Activated T-cell treated with anti-CD3 and anti-CD28 coated beads, Interleukin-2, amount 50 U/mL, for 24 hours (primary cell): ENCODE measurements around the gene DBT.
"Not testable (repeated sequence)": the region's sequence is repeated elsewhere in the genome, so short reads cannot be mapped to it uniquely, and the experiment has no call there.

Experiments
- DNase-seq: peaks from one replicate; pipeline ENCODE4 v3.0.0-alpha.2; 2020
- H3K27ac Mint-ChIP-seq: 2 replicates; pipeline ENCODE4 v1.8.0; 2020; ENCODE audit warnings: mild to moderate bottlenecking, mixed read lengths
- H3K27me3 Mint-ChIP-seq: 2 replicates; pipeline ENCODE4 v1.8.0; 2020; ENCODE audit warnings: mixed read lengths
- H3K36me3 Mint-ChIP-seq: 2 replicates; pipeline ENCODE4 v1.8.0; 2020; ENCODE audit warnings: low read depth, mixed read lengths
- H3K4me1 Mint-ChIP-seq: 2 replicates; pipeline ENCODE4 v1.8.0; 2020; ENCODE audit warnings: low read depth, mixed read lengths
- H3K4me3 Mint-ChIP-seq: 2 replicates; pipeline ENCODE4 v1.8.0; 2020; ENCODE audit warnings: mild to moderate bottlenecking, moderate library complexity, mixed read lengths
- H3K9me3 Mint-ChIP-seq: 2 replicates; pipeline ENCODE4 v1.8.0; 2020; ENCODE audit warnings: mixed read lengths

DBT gene

DNA sequence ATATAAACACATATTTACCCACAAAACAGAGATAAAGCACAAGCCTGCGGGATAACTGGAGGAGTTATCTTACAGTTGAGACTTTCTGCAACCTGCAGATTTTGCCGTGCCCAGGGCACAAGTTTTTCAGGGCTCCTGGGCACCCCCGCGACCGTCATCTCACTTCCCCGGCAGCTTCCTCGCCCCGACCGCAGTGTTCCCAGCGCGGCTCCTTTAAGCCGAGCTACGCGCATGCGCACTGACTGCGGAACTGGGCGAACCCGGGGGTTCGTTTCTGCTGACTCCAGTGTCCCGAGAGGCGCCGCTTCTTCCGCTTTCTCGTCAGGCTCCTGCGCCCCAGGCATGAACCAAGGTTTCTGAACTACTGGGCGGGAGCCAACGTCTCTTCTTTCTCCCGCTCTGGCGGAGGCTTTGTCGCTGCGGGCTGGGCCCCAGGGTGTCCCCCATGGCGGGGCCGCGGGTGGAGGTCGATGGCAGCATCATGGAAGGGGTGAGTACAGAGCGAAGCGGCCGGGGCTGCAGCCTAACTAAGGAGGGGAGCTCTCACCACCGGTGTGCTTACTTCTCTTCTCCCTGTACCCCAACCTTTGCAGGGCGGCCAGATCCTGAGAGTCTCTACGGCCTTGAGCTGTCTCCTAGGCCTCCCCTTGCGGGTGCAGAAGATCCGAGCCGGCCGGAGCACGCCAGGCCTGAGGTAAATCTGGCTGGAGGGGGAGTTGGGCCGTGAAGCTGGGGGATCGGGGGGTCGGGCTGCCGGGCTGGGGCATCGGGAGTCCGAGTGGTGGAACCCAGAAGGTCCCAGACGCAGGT lies 16.5 kb upstream of the DBT start, which contains the start of gene RTCA:
Gene RTCA, plus strand, starts transcription at position 286 of the 810 bp plus-strand sequence. Its CDS starts 160 bp downstream, at position 446.
- Mint-ChIP-seq H3K9me3 (peaks cover 4% of the 10 kb centered on the region), H3K27ac (peak within 1 kb of the TSS; percentile 97), H3K4me1 (peaks cover 42% of the 10 kb centered on the region), H3K27me3 (no peaks in the 10 kb centered on the region), H3K4me3 (peak within 1 kb of the TSS; percentile 97), H3K36me3 (peaks cover 55% of the 10 kb centered on the region)
- DNase-seq: peak; percentile 93

GRCh38 chr1:100265562-100265930 lies 15.9 kb upstream of the DBT start:
- no peak for DNase-seq
- peaks cover 38% of the 10 kb centered on the region for H3K4me1 Mint-ChIP-seq
- H3K27me3 Mint-ChIP-seq: no peaks in the 10 kb centered on the region
- peak overlapping the region; percentile 97 for H3K4me3 Mint-ChIP-seq
- peaks cover 4% of the 10 kb centered on the region for H3K9me3 Mint-ChIP-seq
- peaks cover 51% of the 10 kb centered on the region for H3K36me3 Mint-ChIP-seq
- peak overlapping the region; percentile 97 for H3K27ac Mint-ChIP-seq

DNA sequence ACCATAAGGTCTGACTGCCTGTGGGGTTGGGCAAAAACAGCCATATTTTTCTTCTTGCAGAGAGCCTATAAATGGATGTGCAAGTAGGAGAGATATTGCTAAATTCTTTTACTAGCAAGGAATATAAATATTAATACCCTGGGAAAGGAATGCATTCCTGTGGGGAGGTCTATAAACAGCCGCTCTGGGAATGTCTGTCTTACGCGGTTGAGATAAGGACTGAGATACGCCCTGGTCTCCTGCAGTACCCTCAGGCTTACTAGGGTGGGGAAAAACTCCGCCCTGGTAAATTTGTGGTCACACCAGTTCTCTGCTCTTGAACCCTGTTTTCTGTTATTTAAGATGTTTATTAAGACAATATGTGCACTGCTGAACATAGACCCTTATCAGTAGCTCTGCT lies 14.4 kb upstream of the DBT start:
- H3K4me3 Mint-ChIP-seq, H3K27ac Mint-ChIP-seq, H3K9me3 Mint-ChIP-seq, H3K27me3 Mint-ChIP-seq, DNase-seq: not testable (repeated sequence)
- Mint-ChIP-seq H3K4me1 (peaks cover 28% of the 10 kb centered on the region), H3K36me3 (peaks cover 39% of the 10 kb centered on the region)

DNA sequence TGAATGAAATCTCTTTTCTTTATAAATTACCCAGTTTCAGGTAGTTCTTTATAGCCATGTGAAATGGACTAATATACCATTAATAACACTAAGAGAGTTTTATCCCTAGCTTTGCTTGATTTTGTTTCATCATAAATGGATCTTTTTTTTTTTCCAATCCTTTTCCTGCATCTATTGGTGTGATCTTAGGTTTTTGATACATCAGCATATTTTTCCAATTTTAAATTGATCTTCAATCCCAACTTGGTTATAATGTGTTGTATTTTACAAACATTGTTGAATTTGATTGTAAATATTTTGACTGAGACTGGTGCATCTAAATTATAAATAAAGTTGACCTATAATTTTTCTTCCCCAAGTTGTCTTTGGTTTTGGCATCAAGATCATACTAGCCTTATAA lies 12.1 kb upstream of the DBT start:
- no peak for DNase-seq
- Mint-ChIP-seq H3K27me3 (no peaks in the 10 kb centered on the region), H3K9me3 (peaks cover 4% of the 10 kb centered on the region), H3K4me3 (no peak overlapping the region), H3K4me1 (peaks cover 8% of the 10 kb centered on the region), H3K27ac (no peak overlapping the region), H3K36me3 (peaks cover 15% of the 10 kb centered on the region)

DNA sequence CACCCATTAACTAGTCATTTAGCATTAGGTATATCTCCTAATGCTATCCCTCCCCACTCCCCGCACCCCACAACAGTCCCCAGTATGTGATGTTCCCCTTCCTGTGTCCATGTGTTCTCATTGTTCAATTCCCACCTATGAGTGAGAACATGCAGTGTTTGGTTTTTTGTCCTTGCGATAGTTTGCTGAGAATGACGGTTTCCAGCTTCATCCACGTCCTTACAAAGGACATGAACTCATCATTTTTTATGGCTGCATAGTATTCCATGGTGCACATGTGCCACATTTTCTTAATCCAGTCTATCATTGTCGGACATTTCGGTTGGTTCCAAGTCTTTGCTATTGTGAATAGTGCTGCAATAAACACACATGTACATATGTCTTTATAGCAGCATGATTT lies 8.8 kb upstream of the DBT start:
- not testable (repeated sequence) for H3K27me3 Mint-ChIP-seq, H3K36me3 Mint-ChIP-seq, H3K4me3 Mint-ChIP-seq, H3K27ac Mint-ChIP-seq, DNase-seq, H3K9me3 Mint-ChIP-seq, H3K4me1 Mint-ChIP-seq

GRCh38 chr1:100256273-100256672 lies 6.6 kb upstream of the DBT start:
- DNase-seq, H3K36me3 Mint-ChIP-seq, H3K27me3 Mint-ChIP-seq, H3K4me3 Mint-ChIP-seq, H3K27ac Mint-ChIP-seq, H3K4me1 Mint-ChIP-seq, H3K9me3 Mint-ChIP-seq: not testable (repeated sequence)

DNA sequence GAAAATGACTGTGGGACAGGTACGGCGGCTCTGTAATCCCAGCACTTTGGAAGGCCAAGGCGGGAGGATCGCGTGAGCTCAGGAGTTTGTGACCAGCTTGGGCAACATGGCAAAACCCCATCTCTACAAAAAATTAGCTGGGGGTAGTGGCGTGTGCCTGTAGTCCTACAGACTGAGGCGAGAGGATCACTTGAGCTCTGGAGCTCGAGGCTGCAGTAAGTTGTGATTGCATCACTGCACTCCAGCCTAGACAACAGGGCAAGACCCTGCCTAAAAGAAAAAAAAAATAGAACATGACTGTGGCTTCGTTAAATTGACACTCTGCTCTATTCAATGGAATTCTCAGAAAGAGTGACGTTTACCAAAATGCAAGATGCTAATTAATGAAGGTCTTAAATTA lies 3.9 kb upstream of the DBT start:
- H3K4me3 Mint-ChIP-seq: no peak overlapping the region
- no peaks in the 10 kb centered on the region for H3K27me3 Mint-ChIP-seq
- no peaks in the 10 kb centered on the region for H3K36me3 Mint-ChIP-seq
- no peak for DNase-seq
- H3K9me3 Mint-ChIP-seq: no peaks in the 10 kb centered on the region
- peaks cover 2% of the 10 kb centered on the region for H3K4me1 Mint-ChIP-seq
- no peak overlapping the region for H3K27ac Mint-ChIP-seq

GRCh38 chr1:100252901-100253300 lies 3.3 kb upstream of the DBT start:
- Mint-ChIP-seq H3K27ac (no peak overlapping the region), H3K4me1 (peaks cover 2% of the 10 kb centered on the region), H3K4me3 (no peak overlapping the region), H3K9me3 (no peaks in the 10 kb centered on the region), H3K36me3 (no peaks in the 10 kb centered on the region), H3K27me3 (no peaks in the 10 kb centered on the region)
- no peak for DNase-seq

DNA sequence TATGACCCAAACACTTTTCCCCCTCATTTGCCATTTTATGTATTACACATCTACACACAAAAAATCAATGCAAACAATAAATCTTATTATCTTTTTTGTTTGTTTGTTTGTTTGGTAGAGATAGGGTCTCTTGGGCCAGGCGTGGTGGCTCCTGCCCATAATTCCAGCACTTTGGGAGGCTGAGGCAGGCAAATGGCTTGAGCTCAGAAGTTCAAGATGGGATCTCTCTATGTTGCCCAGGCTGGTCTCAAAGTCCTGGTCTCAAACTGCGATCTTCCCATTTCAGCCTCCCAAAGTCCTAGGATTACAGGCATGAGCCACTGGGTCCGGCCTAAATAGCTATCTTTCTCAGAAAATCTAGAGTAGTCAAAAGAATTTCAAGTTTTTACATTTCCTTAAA lies 1.2 kb upstream of the DBT start:
- H3K4me1 Mint-ChIP-seq: peaks cover 10% of the 10 kb centered on the region

GRCh38 chr1:100250264-100250663 lies 630 bp upstream of the DBT start:
- peaks cover 14% of the 10 kb centered on the region for H3K4me1 Mint-ChIP-seq
- no peak overlapping the region for H3K27ac Mint-ChIP-seq
- H3K9me3 Mint-ChIP-seq: no peaks in the 10 kb centered on the region
- H3K4me3 Mint-ChIP-seq: no peak overlapping the region
- H3K27me3 Mint-ChIP-seq: no peaks in the 10 kb centered on the region
- no peak for DNase-seq
- peaks cover 5% of the 10 kb centered on the region for H3K36me3 Mint-ChIP-seq

More for the DNA sequence above, 1.2 kb upstream of the DBT start:
- Mint-ChIP-seq H3K27me3 (no peaks in the 10 kb centered on the region), H3K27ac (no peak overlapping the region), H3K36me3 (peaks cover 5% of the 10 kb centered on the region), H3K4me3 (no peak overlapping the region), H3K9me3 (no peaks in the 10 kb centered on the region)
- DNase-seq: no peak

DNA sequence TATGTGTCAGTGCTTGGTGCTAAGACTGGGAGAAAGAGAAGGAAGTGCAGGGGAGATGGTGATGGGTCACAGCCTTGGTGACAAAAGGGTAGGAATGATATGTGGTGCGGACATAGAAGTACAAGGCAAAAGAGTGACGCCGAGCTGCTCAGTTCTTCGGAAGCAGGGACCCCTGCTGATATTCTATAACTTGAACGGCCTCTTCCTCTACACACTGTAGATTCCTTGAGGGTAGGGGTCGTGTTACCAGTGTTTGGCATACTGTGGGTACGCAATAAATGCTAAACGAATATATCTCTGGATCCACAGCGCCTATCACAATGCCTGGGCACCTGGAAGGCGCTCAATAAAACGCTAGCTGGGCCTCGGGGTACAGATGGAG lies 488 bp downstream of the DBT start:
- H3K9me3 Mint-ChIP-seq: no peaks in the 10 kb centered on the region
- DNase-seq: no peak
- no peaks in the 10 kb centered on the region for H3K27me3 Mint-ChIP-seq
- peaks cover 6% of the 10 kb centered on the region for H3K36me3 Mint-ChIP-seq
- peaks cover 18% of the 10 kb centered on the region for H3K4me1 Mint-ChIP-seq
- H3K4me3 Mint-ChIP-seq: no peak overlapping the region
- H3K27ac Mint-ChIP-seq: no peak overlapping the region

DNA sequence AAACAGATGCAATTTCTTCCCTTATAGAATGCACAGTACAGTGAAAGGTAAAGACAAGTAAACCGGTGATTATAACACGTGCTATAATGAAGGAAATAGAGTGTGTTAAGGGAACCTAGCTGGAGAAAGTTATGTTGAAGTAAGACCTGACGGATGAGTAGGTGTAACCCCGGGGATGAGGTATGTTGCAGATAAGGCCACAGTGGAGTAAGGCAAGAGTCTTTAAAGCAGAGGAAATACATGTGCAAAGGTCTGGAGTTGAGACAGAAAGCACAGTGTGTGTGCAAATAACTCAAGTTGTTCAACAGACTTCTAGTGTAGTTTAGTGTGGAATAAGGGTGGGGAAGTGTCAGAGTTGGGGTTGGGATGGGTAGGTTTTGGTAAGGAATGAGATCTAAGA lies 2.9 kb downstream of the DBT start:
- Mint-ChIP-seq H3K36me3 (peaks cover 15% of the 10 kb centered on the region), H3K4me3 (no peak overlapping the region), H3K27ac (no peak overlapping the region), H3K9me3 (no peaks in the 10 kb centered on the region), H3K27me3 (no peaks in the 10 kb centered on the region), H3K4me1 (peaks cover 26% of the 10 kb centered on the region)
- no peak for DNase-seq

- Mint-ChIP-seq H3K4me3 (no peak overlapping the region), H3K27me3 (no peaks in the 10 kb centered on the region), H3K27ac (peak overlapping the region; percentile 4), H3K36me3 (peaks cover 45% of the 10 kb centered on the region), H3K4me1 (peaks cover 26% of the 10 kb centered on the region), H3K9me3 (no peaks in the 10 kb centered on the region)
- no peak for DNase-seq
These were observed 9.0 kb downstream of the DBT start for GRCh38 chr1:100240631-100241030.

DNA sequence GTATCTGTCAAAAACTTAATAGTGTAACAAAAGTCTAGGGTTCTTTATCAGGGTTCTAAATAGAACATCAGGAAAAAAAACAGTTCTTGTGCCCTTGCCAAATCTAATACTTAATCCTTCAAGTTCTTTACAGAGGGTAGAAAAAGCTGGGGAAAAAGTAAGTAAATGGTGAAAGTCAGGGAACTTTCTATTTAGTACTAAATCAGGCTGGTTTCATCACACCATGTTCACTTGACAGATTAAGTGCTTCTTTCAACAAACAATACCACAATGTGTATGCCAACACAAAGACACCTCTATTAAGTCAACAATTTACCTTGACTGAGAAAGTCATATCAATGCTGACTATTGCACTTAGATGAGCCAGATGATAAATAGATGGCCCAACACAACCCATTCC lies 9.7 kb downstream of the DBT start:
- Mint-ChIP-seq H3K27ac (peak overlapping the region; percentile 4), H3K27me3 (no peaks in the 10 kb centered on the region), H3K4me1 (peaks cover 23% of the 10 kb centered on the region), H3K36me3 (peaks cover 48% of the 10 kb centered on the region), H3K9me3 (no peaks in the 10 kb centered on the region), H3K4me3 (no peak overlapping the region)
- DNase-seq: no peak

GRCh38 chr1:100237091-100237490 lies 12.5 kb downstream of the DBT start:
- H3K36me3 Mint-ChIP-seq: peaks cover 66% of the 10 kb centered on the region
- no peaks in the 10 kb centered on the region for H3K9me3 Mint-ChIP-seq
- peaks cover 20% of the 10 kb centered on the region for H3K4me1 Mint-ChIP-seq
- H3K27me3 Mint-ChIP-seq: no peaks in the 10 kb centered on the region
- H3K4me3 Mint-ChIP-seq: no peak overlapping the region
- no peak overlapping the region for H3K27ac Mint-ChIP-seq
- no peak for DNase-seq

GRCh38 chr1:100234432-100234831 lies 15.2 kb downstream of the DBT start:
- H3K4me3 Mint-ChIP-seq: no peak overlapping the region
- no peak overlapping the region for H3K27ac Mint-ChIP-seq
- H3K9me3 Mint-ChIP-seq: no peaks in the 10 kb centered on the region
- peaks cover 81% of the 10 kb centered on the region for H3K36me3 Mint-ChIP-seq
- no peak for DNase-seq
- no peaks in the 10 kb centered on the region for H3K27me3 Mint-ChIP-seq
- H3K4me1 Mint-ChIP-seq: peaks cover 38% of the 10 kb centered on the region
